Measurements from ENCODE around the gene DACH1.

DNA sequence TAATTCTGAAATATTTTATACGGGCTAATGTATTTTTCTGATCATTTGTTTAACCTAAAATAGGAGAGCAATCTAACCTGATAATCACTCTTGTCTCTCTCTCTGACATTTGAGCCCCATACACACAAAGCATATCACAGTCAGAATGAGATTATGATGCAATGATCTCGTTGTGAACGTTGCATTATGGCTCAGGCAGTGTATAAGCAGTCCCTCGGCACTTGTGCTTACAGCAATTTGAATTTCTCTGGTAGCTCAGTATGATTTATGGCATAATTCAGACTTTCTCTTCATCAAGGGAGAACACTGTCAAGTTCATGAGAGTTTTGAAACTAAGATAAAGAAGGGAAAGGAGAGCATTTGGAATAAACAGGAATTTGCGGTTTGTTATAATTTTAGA is 256.1 kb downstream of the DACH1 start:
- TF ChIP-seq, protein P1, sequence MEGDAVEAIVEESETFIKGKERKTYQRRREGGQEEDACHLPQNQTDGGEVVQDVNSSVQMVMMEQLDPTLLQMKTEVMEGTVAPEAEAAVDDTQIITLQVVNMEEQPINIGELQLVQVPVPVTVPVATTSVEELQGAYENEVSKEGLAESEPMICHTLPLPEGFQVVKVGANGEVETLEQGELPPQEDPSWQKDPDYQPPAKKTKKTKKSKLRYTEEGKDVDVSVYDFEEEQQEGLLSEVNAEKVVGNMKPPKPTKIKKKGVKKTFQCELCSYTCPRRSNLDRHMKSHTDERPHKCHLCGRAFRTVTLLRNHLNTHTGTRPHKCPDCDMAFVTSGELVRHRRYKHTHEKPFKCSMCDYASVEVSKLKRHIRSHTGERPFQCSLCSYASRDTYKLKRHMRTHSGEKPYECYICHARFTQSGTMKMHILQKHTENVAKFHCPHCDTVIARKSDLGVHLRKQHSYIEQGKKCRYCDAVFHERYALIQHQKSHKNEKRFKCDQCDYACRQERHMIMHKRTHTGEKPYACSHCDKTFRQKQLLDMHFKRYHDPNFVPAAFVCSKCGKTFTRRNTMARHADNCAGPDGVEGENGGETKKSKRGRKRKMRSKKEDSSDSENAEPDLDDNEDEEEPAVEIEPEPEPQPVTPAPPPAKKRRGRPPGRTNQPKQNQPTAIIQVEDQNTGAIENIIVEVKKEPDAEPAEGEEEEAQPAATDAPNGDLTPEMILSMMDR (IDR thresholded peaks at IDR 0.05; ENCODE audit: insufficient read depth, low read length), result no peak
- TF ChIP-seq, protein P2, sequence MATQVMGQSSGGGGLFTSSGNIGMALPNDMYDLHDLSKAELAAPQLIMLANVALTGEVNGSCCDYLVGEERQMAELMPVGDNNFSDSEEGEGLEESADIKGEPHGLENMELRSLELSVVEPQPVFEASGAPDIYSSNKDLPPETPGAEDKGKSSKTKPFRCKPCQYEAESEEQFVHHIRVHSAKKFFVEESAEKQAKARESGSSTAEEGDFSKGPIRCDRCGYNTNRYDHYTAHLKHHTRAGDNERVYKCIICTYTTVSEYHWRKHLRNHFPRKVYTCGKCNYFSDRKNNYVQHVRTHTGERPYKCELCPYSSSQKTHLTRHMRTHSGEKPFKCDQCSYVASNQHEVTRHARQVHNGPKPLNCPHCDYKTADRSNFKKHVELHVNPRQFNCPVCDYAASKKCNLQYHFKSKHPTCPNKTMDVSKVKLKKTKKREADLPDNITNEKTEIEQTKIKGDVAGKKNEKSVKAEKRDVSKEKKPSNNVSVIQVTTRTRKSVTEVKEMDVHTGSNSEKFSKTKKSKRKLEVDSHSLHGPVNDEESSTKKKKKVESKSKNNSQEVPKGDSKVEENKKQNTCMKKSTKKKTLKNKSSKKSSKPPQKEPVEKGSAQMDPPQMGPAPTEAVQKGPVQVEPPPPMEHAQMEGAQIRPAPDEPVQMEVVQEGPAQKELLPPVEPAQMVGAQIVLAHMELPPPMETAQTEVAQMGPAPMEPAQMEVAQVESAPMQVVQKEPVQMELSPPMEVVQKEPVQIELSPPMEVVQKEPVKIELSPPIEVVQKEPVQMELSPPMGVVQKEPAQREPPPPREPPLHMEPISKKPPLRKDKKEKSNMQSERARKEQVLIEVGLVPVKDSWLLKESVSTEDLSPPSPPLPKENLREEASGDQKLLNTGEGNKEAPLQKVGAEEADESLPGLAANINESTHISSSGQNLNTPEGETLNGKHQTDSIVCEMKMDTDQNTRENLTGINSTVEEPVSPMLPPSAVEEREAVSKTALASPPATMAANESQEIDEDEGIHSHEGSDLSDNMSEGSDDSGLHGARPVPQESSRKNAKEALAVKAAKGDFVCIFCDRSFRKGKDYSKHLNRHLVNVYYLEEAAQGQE (IDR thresholded peaks at IDR 0.05; ENCODE audit: insufficient replicate concordance, low read depth), result no peak
- TF ChIP-seq POLR2AphosphoS5 (IDR thresholded peaks at IDR 0.05; ENCODE audit: low read depth), result no peak
- no peak for TF ChIP-seq GABPA (IDR thresholded peaks at IDR 0.05; ENCODE audit: low read depth)
